BJ (cell line): ENCODE data around the gene VSTM2L. TPM values are rescaled to one million over a fixed set of nuclear protein-coding genes. Genes with fewer than 3 reads are reported as not detected.

ENCODE experiments used
- CTCF ChIA-PET: fragments of 350-600 bp; formaldehyde crosslinking; extraction: SDS; loops from one replicate; lab custom pipeline; 2021; ENCODE audit warnings: antibody characterized with exemption, inconsistent platforms; lab: Yijun Ruan, JAX
- POLR2A ChIA-PET: fragments of 300-600 bp; sonication (Branson Sonifier 250); formaldehyde crosslinking; extraction: SDS; loops from one replicate; lab custom pipeline; 2021; ENCODE audit warnings: antibody characterized with exemption; lab: Charles Lee
- DNase-seq: peaks from one replicate; pipeline ENCODE4 v3.0.0-alpha.2; 2011; ENCODE audit warnings: low read depth
- H3K27me3 ChIP-seq: 2 replicates; pipeline ENCODE4 v1.6.0; 2011; ENCODE audit warnings: low read length; ENCODE audit not compliant: control insufficient read depth, insufficient read depth
- H3K36me3 ChIP-seq: 2 replicates; pipeline ENCODE4 v1.5.1; 2011; ENCODE audit warnings: low read length; ENCODE audit not compliant: control insufficient read depth, insufficient read depth
- H3K4me3 ChIP-seq: 2 replicates; pipeline ENCODE4 v1.5.1; 2011; ENCODE audit warnings: low read depth, mild to moderate bottlenecking, control low read depth, low read length
- CTCF ChIP-seq: IDR thresholded peaks from 2 replicates; pipeline ENCODE4 v1.5.1; 2011; ENCODE audit warnings: low read depth, mild to moderate bottlenecking, control low read depth, inconsistent platforms, low read length, moderate library complexity; ENCODE audit not compliant: insufficient read depth
- polyA plus RNA-seq: library from polyadenylated mRNA; depleted of rRNA; stranded (reverse); fragments of >200 nt; gene quantifications from 2 replicates; pipeline ENCODE4 v1.2.3, GENCODE V29; 2011

VSTM2L gene
- polyA plus RNA-seq, 1 experiment: 1.2 TPM

DNA sequence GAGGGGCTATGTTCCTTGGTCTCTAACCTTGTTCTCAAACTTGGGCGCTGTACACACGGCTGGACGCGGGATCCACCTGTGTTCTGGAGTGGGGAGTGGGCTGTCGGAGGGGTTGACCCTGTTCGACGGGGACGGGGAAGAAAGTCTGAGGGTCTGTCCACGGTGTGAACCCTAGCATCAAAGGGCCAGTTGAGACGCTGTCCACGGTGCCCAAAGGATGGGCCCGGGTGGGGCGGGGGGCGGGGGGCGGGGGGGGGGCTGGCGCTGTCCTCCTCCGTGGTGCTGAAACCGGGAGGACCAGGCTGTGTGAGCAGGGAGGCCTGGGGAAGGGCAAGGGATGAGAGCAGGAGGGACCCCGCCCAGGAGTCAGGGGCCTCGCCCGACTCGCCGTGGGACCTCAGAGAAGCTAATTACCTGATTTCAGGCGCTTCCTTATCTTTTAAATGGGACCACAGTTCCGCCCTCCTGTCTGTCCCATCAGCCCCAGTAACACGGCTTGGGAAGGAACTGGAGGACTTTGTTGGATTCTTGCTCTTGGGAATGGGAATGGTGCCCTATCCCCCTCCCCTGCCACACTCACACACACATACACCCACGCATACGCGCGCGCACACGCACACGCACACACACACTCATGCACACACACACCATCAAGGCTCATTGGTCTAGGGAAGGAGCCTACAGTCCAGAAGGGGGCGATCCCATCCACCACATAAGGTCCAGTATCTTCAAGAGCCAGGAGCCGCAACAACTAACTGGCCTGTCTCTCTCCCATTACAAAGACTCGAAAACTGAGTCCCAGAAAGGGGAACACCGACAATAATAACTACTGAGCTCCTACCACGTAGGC lies 1.0 kb upstream of the VSTM2L start:
- Histone ChIP-seq H3K4me3 (no peak overlapping the region), H3K27me3 (peaks cover 32% of the 10 kb centered on the region), H3K36me3 (no peaks in the 10 kb centered on the region)
- no peak for DNase-seq
- CTCF ChIA-PET: interaction anchor here (0.8 to 1.5 kb wide), 4 partner anchors 9 to 319 kb away, joined by 3 read pairs; no protein-coding TSS in a partner anchor
- POLR2A ChIA-PET: no interaction called here
- peak; percentile 43; the same call in 1 of the 2 replicates for TF ChIP-seq CTCF

- no peak for DNase-seq
These were observed 535 bp downstream of the VSTM2L start for GRCh38 chr20:37903317-37904007.

GRCh38 chr20:37904008-37904642 lies 1.2 kb downstream of the VSTM2L start:
- CTCF ChIA-PET: interaction anchor here (1.1 to 1.2 kb wide), 2 partner anchors 9 to 27 kb away, joined by 3 read pairs; no protein-coding TSS in a partner anchor
- no peak overlapping the region for H3K4me3 ChIP-seq
- DNase-seq: no peak
- POLR2A ChIA-PET: no interaction called here
- H3K36me3 ChIP-seq: no peaks in the 10 kb centered on the region
- H3K27me3 ChIP-seq: peaks cover 37% of the 10 kb centered on the region
- TF ChIP-seq CTCF: no peak

More at GRCh38 chr20:37903317-37904007, 535 bp downstream of the VSTM2L start:
- no peaks in the 10 kb centered on the region for H3K36me3 ChIP-seq
- H3K27me3 ChIP-seq: peaks cover 36% of the 10 kb centered on the region
- 0 out of 2 replicates have a peak, but pooled peaks have one; percentile 14 for TF ChIP-seq CTCF
- H3K4me3 ChIP-seq: peak overlapping the region; percentile 38
- ChIA-PET POLR2A (no interaction called here), CTCF (interaction anchor here (1.1 to 1.3 kb wide), 3 partner anchors 10 to 318 kb away, joined by 3 read pairs; no protein-coding TSS in a partner anchor)

DNA sequence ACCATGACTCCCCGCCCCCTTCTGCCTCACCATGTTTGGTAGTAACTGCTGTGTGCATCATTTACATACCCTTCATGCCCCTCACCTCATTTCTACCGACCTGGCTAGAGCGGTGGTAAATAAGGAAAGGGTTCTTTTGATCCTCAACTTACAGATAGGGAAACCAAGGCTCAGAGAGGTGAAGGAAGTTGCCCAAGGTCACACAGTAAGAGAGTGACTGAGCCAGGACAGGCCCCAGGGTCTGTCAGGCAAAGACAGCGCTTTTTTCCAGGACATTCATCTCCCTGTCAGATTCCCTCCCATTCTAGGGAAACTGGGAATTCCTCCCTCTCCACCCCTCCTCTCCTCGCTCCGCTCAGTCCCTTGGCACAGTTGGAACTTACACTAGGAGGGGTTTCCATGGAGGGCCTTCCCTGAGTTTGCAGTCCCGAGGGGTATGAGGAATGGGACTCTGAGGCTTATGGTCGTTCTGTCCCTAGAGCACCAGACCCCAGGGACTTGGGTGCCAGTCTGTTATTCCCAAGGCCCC lies 2.0 kb downstream of the VSTM2L start:
- TF ChIP-seq CTCF: no peak
- H3K27me3 ChIP-seq: peaks cover 37% of the 10 kb centered on the region
- DNase-seq: no peak
- ChIA-PET POLR2A (no interaction called here), CTCF (interaction anchor here (1.1 kb wide), 1 partner anchor 8 kb away, joined by 3 read pairs; no protein-coding TSS in a partner anchor)
- H3K36me3 ChIP-seq: no peaks in the 10 kb centered on the region
- H3K4me3 ChIP-seq: no peak overlapping the region
